NCI-H345 (cell line): ENCODE data around the gene ACO2.
"Not testable (repeated sequence)": the region's sequence is repeated elsewhere in the genome, so short reads cannot be mapped to it uniquely, and the experiment has no call there.

Experiments used
- DNase-seq: peaks from one replicate; lab custom pipeline; 2025; lab: John Stamatoyannopoulos, UW

The ACO2 gene

DNA sequence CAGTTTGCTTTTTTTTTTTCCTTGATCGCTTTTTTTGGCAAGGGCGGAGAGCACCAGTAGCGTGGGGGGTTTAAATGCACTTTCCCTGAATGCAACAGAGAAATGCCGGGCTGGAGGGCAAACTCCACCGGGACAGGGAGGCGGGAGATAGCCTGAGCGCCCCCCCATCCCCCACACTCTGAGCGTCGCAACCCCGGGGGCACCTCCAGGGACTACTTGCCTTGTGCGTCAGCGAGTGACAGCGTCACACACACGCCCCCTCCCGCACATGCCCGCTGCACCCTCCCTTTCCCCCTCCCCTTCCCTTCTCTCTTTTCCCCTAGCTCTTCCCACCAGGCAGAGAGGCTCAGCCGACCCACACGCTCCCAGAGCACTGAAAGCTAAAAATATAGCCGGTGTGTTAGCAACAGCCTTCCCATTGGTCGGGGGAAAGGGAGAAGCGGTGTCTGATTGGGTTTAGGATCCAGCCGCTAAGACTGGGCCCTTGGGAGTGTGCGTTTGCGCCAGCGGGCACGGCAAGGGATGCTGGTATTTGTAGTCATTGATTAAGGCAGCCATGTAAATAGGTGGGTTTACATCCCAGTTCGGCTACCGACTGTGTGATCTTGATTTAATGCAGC is 20.6 kb upstream of the ACO2 start:
- peak; percentile 97 for DNase-seq

DNA sequence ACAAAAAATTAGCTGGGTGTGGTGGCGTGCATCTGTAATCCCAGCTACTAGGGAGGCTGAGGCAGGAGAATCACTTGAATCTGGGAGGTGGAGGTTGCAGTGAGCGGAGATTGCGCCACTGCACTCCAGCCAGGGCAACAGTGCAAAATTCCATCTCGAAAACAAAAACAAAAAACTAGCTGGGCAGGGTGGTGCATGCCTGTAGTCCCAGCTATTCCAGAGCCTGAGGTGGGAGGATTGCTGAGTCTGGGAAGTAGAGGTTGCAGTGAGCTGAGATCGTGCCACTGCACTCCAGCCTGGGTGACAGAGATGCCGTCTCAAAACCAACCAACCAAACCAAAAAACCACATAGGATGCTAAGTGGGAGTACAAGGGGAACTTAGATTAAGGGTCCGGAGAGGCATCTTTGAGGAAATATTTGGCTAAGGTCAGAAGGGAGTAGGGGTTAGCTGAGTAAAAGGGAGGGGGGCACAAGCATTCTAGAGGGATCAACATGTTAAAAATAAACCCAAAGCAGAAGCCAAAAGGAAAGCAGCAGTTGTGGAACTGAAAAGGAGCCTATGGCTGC is 10.7 kb upstream of the ACO2 start:
- no peak for DNase-seq

DNA sequence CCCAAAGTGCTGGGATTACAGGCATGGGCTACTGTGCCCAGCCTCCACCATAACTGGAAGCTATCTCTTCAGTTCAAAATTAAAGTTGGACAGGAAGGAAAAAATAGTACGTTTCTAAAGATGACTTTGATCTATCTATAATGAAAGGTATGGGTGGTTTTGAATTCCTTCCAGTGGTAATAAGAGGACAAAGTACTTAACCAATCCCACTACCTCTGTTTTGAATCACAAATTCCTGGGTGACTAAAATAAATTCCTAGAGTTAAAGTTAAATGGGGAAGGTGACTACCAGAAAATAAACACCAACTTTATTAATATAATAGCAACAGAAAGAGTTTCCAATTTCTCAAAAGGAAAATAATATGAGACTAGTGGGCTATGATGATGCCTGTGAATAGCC is 9.5 kb upstream of the ACO2 start:
- no peak for DNase-seq

DNA sequence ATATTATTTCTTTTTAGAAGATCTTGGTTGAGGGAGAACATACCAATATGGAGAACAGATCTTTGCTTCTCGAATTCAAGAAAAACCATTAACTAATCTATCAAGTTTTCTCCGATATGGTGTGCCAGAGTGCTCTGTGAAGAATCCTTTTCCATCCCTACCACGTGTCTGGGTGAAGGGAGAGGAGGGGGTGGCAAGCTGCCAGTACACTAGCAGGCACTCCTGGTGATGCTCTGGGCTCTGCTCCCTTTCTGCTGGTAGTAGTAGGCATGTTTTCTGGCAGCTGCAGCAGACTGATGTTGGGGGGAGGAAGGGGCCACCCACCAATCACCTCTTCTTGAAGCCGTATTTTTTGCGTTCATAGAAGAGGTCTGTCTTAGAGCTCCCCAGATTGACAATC is 8.8 kb upstream of the ACO2 start:
- not testable (repeated sequence) for DNase-seq

DNA sequence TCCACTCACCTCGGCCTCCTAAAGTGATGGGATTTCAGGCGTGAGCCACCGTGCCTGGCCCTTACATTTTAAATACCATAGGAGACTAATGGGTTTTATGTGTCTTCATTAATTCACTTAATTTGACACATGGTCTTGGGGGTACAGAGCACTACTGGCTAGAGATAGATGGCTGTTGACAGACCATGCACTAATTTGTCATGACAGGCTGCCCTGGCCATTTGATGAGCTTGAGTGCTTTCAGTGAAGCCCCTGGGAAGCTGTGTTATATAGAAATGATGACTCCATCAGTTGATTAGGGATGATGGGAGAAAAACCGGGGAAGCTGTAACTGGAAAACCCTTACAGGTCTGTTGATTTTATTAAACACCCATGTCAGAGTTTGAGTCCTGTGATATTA is 7.0 kb upstream of the ACO2 start:
- no peak for DNase-seq

DNA sequence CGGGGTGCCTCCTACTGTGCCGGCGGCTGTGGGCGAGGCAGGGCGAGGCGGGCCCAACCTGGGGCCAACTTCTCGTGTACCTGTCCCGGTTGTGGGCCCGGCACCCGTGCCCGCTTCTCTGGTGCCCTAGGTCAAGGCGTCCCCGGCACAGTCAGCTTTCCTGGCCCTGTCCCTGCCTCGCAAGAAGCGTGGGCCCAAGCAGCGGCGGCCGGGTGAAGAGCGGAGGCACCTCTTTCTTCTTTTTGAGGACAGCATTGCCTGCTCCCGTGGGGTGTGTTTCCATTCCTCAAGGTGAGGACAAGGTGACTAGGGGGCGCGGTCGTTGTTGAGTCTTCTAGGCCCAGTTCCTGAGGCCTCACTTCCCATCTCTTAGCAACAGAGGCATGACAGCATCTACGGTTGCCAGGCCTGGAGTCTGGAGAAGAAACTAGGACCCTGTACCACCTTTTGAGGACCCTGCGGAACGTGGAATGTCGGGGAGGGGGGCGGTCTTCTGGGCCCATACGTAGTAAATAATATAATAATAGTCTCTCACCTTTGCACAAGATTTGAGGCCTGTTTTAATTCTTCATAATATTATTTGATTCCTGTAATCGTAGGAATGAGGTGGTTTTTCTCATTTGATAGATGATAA is 418 bp downstream of the ACO2 start:
- no peak for DNase-seq

DNA sequence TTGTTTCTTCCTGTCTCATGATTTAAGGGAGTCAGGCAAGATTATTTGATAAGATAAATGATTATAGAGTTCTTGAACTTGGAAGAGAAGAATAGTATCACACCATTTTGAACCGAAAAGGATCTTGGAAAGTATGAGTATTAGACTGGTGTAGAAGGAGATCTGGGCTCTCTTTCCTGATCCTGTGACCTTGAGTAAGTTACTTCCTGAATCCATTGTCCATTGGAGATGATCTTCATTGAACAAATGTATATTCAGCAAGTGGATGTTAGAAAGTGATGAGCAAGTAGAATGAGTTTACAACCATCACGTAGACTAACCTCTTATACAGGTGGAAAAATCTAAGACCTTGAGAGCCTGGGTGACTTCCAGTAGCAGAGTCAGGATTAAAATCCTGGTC is 2.0 kb downstream of the ACO2 start:
- DNase-seq, result no peak

DNA sequence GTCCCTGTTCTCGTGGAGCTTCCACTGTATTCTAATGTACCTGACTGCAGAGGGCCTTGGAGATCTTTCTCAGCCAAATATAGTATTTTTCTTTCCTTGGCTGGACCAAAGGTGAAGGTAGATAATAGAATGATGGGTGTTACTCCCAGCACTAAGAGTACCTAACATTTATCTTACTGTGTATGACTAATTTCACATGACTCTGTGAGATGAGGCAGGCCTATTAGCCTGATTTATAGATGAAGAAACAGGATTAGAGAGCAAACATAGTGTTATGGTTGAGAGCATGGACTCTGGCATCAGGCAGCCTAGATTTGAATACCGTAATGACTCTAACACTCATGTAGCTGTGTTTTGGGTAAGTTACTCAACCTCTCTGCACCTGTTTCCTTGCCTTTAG is 2.7 kb downstream of the ACO2 start:
- DNase-seq, result no peak

DNA sequence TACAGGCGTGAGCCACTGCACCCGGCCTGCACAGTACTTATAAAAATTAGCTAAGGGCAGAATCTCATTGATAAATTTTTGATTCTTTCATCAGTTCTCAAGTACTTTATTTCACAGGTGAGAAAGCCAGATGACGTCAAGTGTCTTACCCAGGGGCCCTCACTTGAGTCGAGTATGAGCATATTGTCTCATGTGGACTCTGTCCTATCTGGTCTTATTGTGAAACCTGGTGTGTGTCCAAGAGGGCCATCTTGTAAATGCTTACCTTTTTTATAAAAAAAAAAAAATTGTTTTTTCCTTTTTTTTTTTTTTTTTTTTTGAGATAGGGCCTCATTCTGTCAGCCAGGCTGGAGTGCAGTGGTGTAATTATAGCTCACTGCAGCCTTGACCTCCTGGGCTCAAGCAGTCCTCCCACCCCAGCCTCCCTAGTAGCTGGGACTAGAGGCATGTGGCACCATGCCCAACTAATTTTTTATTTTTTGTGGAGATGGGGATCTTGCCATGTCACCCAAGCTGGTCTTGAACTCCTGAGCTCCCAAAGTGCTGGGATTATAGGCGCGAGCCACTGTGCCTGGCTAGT is 6.0 kb downstream of the ACO2 start:
- no peak for DNase-seq

DNA sequence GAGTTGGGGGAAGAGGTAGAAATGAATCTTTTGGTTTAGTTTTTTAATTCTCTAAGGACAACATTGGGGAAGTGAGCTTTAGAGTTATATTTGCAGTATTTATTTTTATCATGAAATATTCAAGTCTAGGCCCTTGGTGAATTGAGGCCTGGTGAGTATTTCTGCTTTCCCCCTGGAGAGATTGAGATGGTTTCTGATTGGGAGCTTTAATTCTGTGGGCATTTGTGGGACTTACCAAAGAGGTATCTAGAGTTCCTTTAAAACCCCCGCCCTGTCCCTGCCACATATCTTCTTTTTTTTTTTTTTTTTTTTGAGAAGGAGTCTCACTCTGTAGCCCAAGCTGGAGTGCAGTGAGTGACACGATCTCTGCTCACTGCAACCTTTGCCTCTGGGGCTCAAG is 9.6 kb downstream of the ACO2 start:
- DNase-seq, result no peak

DNA sequence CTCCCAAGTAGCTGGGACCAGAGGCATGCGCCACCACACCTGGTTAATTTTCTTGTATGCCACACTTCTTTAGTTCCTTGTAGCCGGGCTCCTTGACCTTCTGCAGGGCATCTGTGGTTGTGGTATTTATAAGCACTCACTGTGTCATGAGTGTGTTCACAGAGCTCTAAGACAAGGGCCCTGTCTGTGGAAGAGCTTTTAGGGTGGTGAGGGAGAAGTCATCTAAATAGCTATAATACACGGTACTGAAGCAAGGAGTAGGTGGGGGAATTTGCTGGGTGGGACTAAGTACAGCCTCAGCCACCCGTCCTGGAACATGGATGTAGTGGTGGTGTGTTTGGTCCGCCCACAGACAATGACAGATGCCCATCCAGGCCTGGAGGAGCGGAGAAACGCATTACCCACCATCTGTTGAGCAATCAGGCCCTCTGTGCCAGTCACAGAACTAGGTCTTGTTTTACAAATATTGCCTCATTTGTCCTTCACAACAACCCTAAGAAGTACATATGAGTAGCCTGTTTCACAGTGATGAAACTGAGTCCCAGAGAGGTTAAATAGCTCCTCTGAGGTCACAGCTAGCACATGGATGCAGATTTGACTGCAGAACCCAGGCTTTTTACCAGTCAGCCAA is 10.1 kb downstream of the ACO2 start:
- no peak for DNase-seq

DNA sequence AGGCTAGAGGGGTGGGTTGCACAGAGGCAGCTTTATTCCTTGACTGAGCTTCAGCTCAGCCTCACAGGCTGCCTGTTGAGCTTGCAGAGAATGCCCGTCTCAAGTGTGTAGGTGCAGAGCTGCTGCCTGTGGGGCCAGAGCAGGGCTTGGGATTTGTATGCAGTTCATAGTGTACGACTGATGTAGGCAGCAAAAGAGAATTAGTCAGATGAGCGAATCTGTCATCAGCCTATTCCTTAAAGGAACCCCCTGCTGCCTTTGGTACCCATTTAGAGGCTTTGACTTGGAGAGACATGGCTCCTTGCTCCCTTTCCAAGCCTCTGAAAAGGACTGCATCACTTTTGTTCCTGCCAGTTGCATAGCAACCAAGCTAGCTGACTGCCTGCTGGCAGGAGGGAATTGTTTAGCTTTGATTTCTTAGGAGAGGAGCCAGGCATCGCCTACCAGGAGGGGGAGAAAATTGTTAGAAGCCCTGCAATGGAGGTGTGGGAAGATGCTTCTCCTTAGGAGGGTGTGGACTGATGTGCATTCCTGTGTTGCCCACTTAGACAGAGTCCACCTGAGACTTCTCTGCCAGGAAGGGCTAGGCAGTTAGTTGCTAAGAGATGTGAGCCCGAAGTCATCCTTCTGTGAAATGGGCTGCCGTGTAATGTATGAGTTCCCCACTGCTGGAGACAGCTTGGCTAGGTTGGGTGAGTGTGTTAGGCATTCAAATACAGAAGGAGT is 10.9 kb downstream of the ACO2 start:
- DNase-seq, result no peak

DNA sequence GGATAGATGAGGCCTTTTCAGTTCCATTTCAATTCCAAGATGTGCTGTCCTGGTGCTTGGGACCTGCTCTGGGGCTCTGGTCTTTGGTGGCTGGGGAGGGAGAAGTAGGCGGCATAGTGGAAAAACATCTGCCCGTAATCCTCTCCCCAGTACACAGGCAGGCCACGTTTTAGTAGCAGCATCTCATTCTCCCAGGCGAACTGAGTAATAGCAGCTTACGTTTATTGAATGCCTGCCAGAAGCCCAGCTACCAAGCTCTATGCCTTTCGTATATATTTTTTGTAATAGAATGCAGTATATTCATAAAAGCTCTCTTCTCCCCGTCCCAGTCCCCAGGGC is 11.4 kb downstream of the ACO2 start:
- no peak for DNase-seq

DNA sequence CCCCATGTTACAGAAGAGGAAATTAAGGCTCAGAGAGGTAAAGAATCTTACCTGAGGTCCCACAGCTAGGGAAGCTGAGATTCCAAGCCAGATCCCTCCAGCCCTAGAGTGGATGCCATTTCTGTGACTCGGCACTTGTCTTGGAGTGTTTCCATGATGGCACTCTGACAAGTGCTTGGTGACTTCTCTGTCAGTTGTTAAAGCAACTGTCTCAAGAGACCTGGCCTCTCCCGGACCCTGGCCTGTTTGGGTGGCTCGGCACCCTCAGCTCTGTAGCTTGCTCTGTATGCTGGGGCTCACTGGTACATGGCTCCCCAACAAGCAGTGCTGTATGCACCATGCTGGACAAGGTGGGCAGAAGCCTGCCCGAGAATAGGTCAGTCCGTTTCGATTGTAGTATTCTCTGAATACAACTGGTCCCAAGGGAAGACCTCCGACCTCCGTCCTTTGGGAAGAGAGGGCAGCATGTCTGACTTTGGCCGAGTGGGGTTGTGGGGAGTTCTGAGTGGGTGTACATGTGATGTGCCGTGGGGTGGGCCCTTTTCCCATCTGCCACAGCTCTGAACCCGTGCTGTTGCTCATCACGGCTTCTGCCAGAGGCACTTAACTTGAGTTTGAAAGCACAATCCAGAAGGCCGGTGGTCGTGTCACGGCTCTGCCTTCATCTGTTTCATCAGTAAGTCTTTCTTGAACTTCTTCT is 12.4 kb downstream of the ACO2 start:
- no peak for DNase-seq

DNA sequence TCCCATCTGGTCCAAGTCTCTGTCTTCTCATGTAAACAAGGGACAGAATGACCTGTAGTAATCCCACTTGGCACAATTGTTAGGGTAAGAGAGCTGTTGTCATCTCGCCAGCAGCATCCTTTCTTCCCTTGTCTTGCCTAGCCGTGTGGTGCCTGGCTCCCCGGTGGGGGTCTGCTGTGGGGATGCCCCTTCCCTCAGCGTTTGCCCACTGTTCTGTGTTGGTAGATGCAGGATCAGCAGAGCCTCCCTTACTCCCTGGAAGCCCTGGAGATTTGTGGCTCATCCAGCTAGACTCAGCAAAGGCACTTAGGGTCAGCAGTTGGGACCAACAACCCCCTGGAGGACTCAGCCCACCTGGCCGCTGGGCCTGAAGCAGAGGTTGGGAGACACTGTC is 13.0 kb downstream of the ACO2 start:
- DNase-seq, result no peak

DNA sequence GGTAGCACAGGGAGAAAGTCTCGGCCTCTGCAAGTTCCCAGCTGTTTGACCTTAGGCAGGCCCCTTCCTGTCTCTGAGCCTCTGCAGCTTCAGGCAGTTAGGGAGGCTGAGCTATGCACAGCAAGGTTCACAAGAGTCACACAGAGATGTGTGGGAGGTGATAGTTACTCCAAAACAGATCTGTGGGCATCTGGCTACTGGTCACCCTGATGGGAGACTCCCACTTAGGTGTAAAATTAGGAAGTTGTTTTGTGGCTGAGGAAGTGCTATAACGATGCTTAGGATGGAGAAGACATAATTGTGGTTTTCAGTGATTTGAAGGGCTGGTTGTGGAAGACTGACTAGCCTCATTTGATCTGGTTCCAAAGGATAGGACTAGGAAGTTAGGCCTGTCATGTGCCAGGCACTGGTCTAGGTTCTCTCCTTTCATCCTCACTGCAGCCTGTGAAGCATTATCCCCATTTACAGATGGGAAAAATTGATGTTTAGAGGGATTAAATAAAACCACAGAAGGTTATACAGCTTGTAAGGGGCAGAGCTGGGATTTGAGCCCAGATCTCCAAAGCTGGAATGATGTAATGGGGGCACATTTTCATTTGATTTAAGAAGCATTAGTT is 13.5 kb downstream of the ACO2 start:
- DNase-seq, result no peak

DNA sequence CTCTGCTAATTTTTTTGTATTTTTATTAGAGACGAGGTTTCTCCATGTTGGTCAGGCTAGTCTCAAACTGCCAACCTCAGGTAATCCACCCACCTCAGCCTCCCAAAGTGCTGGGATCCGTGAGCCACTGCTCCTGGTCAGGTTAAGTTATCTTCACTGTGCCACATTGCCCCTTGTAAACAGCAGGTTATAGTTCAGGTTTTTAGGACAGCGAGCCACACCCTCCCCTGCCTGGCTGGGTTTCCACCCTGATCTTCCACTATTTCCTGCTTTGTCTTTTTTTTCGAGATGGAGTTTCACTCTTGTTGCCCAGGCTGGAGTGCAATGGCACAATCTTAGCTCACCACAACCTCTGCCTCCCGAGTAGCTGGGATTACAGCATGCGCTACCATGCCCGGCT is 16.1 kb downstream of the ACO2 start:
- no peak for DNase-seq

DNA sequence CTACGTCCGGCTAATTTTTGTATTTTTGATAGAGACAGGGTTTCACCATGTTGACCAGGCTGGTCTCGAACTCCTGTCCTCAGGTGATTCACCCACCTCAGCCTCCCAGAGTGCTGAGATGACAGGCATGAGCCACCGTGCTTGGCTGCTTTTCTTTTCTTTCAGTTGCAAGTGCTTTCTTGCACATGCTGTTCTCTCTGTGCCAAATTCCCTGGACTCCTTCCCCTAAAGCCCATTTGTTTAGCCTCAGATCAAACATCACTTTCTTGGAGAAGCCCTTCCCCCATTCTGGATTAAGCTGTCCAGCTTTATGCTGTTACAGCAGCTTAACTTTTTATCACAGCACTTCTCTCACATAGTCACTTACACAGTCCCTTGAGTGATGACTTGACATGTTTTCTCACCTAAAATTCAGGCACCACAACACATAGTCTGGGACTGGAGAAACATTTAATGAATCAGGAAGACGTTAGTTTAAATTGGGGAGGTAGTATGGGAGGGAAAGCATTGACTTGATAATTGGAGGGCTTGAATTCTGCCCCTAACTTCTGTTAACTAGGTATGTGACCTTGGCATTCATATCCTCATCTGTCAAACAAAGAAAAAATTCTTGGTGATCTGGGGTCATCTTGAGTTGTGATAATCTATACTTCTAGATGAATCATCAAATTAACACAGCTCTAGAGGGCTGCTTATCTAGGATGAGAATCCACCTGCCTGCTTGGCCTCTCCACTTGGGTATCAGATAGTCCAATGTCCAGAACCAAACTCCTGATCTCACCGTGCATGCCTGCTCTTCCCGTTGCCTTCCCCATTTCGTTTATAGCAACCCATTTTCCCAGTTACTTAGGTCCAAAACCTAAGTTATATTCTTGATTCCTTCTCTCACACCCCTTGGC is 18.4 kb downstream of the ACO2 start:
- no peak for DNase-seq

DNA sequence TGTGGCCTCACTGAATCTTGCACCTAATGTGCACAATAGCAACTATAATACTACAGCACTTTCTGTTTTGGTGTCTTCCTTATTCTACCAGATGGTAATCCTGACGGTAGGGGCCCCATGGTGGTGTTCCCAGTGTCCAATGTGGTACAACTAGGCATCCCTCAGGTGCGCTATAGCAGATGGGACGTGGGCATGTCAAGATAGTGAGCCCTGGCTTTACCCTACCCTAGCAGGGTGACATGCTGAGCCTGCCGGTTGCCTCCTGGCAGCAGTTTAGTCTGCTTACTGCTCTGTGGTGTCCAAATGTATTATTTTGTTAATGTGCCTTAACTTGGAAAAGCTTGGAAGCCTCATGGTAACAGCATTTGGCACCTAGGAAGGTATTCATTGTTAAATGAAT is 19.2 kb downstream of the ACO2 start:
- no peak for DNase-seq

DNA sequence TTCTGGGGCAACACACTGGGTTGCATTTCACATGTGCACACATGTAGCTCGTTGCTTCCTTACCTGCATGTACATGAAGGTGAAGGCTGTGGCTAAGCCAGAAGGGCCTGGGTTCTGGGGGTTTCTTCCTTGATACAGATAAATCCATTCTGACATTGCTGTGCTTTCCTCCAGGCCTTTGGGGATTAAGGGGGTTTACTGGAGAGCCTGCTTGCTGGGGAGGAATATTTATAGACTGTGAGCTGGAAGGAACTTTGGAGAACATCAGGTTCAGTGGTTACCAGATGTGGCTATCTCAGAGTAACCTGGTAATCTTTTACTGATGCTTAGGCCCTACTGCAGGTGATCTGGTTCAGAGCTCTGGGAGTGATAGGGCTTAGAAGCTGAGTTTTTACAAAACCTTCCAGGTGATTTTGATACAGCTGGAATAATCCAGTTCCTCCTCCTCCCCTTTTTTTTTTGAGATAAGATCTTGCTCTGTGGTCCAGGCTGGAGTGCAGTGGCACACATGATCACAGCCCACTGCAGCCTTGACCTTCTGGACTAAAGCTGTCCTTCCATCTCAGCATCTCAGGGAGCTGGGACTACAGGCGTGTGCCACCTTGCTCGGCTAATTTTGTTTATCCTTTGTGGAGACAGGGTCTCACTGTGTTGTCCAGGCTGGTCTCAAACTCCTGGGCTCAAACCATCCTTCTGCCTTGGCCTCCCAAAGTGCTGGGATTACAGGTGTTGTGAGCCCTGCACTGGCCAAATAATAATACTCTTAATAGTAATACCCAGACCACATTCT is 19.9 kb downstream of the ACO2 start:
- DNase-seq, result no peak
